ENCODE measurements around the gene PIP5K1C. TPM values are rescaled to one million over a fixed set of nuclear protein-coding genes. Genes with fewer than 3 reads are reported as not detected.

The PIP5K1C gene
- total RNA-seq, 1 experiment from 2014 or later = 26.9 TPM

- no peak for TF ChIP-seq CTCF (IDR thresholded peaks at IDR 0.05 in 2 of 3, conservative IDR thresholded peaks at IDR 0.05 in 1 of 3; ENCODE audit: borderline replicate concordance in 1 of 3, insufficient read depth in 1 of 3, low read depth in 2 of 3, low read length in 2 of 3)
These were observed 55.8 kb downstream of the PIP5K1C start (continued) for GRCh38 chr19:3644351-3645066.

GRCh38 chr19:3643674-3644313 is 56.5 kb downstream of the PIP5K1C start:
- Histone ChIP-seq H3K9me2 (ENCODE audit: insufficient read depth) (no peaks in the 10 kb centered on the region), H3K36me3 (ENCODE audit: control insufficient read depth in 1 of 2, insufficient read depth in 2 of 2, low read length in 2 of 2) (no peaks in the 10 kb centered on the region; a peak in 1 of 4 replicates), H4K20me1 (ENCODE audit: insufficient read depth) (no peaks in the 10 kb centered on the region), H3K4me3 (replicated peaks in 1 of 2; ENCODE audit: low read depth in 1 of 2, low read length in 2 of 2) (no peak overlapping the region), H3K79me2 (ENCODE audit: insufficient read depth, low read length) (no peaks in the 10 kb centered on the region), H3K27me3 (ENCODE audit: insufficient read depth, low read length) (no peaks in the 10 kb centered on the region), H3K9ac (ENCODE audit: low read length) (no peak overlapping the region), H3K9me3 (ENCODE audit: control insufficient read depth in 1 of 2, insufficient read depth in 1 of 2, low read depth in 1 of 2, low read length in 2 of 2) (no peaks in the 10 kb centered on the region), H3K27ac (ENCODE audit: low read depth, low read length) (no peak overlapping the region), H3K4me2 (ENCODE audit: low read length) (no peak overlapping the region), H3K4me1 (ENCODE audit: control insufficient read depth in 1 of 2, insufficient read depth in 2 of 2, low read length in 2 of 2) (peaks cover 3 to 10% of the 10 kb centered on the region in 2 experiments; a peak in 3 of 4 replicates), H2AFZ (ENCODE audit: low read depth, low read length, poor library complexity, severe bottlenecking) (no peak overlapping the region)
- RAD21 ChIA-PET (ENCODE audit: low non-redundant PET in 1 of 2, low total read pairs in 2 of 2, uncharacterized antibody in 2 of 2, unreplicated experiment in 2 of 2) = no interaction called here
- POLR2A ChIA-PET = no interaction called here
- CTCF ChIA-PET = no interaction called here
- no TSS peak for BruUV-seq (replicated peaks)
- no peak for DNase-seq (ENCODE audit: low read depth, low spot score)
- intact Hi-C loops (cut with micrococcal nuclease) = no loop called here
- ATAC-seq = no peak
- no peak for TF ChIP-seq POLR2AphosphoS5 (IDR thresholded peaks at IDR 0.05; ENCODE audit: low read depth, low read length)
- no peak for TF ChIP-seq CBX3 (IDR thresholded peaks at IDR 0.05; ENCODE audit: low read depth)
- TF ChIP-seq ATF3 (IDR thresholded peaks at IDR 0.05) = no peak
- no peak for TF ChIP-seq POLR2A (IDR thresholded peaks at IDR 0.05; ENCODE audit: borderline replicate concordance, extremely low read depth, insufficient read depth, insufficient read length)
- TF ChIP-seq CEBPB (IDR thresholded peaks at IDR 0.05; ENCODE audit: low read depth) = no peak
- no peak for TF ChIP-seq REST (IDR thresholded peaks at IDR 0.05; ENCODE audit: low read depth)
- no peak for TF ChIP-seq YY1 (IDR thresholded peaks at IDR 0.05; ENCODE audit: extremely low read depth, insufficient replicate concordance, low read depth, low read length)
- no peak for TF ChIP-seq SP1 (IDR thresholded peaks at IDR 0.05; ENCODE audit: low read depth)
- no peak for TF ChIP-seq JUND (IDR thresholded peaks at IDR 0.05)
- TF ChIP-seq TCF7L2 (IDR thresholded peaks at IDR 0.05; ENCODE audit: borderline replicate concordance, extremely low read depth, insufficient read depth, insufficient read length) = no peak
- no peak for TF ChIP-seq ZBTB33 (IDR thresholded peaks at IDR 0.05; ENCODE audit: extremely low read depth, insufficient replicate concordance, low read length)
- no peak for TF ChIP-seq RAD21 (IDR thresholded peaks at IDR 0.05; ENCODE audit: low read depth)
- no peak for TF ChIP-seq SIN3A (IDR thresholded peaks at IDR 0.05; ENCODE audit: low read depth)
- TF ChIP-seq MAX (IDR thresholded peaks at IDR 0.05) = no peak
- TF ChIP-seq ELF1 (IDR thresholded peaks at IDR 0.05; ENCODE audit: borderline replicate concordance, low read depth) = no peak
